ENCODE results near the gene ATG16L1. TPM values are rescaled to one million over a fixed set of nuclear protein-coding genes. Genes with fewer than 3 reads are reported as not detected.

ATG16L1 gene
- total RNA-seq, 1 experiment from 2014 or later: 26.4 TPM

- intact Hi-C loops (cut with micrococcal nuclease): no loop called here
- Mint-ChIP-seq H3K27ac (ENCODE audit: low read depth, unreplicated experiment) (peak overlapping the region; percentile 32), H3K4me1 (ENCODE audit: insufficient read depth, unreplicated experiment) (peaks cover 8% of the 10 kb centered on the region), H3K27me3 (ENCODE audit: insufficient read depth, unreplicated experiment) (no peaks in the 10 kb centered on the region), H3K36me3 (ENCODE audit: insufficient read depth, unreplicated experiment) (peaks cover 68% of the 10 kb centered on the region), H3K4me3 (ENCODE audit: unreplicated experiment) (no peak overlapping the region), H3K9me3 (ENCODE audit: unreplicated experiment) (no peaks in the 10 kb centered on the region)
- CTCF ChIA-PET: interaction anchor here (1.7 kb wide), 1 partner anchor 9 kb away, joined by 4 read pairs; no protein-coding TSS in a partner anchor
- POLR2A ChIA-PET: no interaction called here
- TF ChIP-seq, protein P1, sequence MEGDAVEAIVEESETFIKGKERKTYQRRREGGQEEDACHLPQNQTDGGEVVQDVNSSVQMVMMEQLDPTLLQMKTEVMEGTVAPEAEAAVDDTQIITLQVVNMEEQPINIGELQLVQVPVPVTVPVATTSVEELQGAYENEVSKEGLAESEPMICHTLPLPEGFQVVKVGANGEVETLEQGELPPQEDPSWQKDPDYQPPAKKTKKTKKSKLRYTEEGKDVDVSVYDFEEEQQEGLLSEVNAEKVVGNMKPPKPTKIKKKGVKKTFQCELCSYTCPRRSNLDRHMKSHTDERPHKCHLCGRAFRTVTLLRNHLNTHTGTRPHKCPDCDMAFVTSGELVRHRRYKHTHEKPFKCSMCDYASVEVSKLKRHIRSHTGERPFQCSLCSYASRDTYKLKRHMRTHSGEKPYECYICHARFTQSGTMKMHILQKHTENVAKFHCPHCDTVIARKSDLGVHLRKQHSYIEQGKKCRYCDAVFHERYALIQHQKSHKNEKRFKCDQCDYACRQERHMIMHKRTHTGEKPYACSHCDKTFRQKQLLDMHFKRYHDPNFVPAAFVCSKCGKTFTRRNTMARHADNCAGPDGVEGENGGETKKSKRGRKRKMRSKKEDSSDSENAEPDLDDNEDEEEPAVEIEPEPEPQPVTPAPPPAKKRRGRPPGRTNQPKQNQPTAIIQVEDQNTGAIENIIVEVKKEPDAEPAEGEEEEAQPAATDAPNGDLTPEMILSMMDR (IDR thresholded peaks at IDR 0.05; ENCODE audit: unreplicated experiment): no peak
- no peak for DNase-seq (ENCODE audit: unreplicated experiment)
- no TSS peak for BruUV-seq (replicated peaks)
Measured at GRCh38 chr2:233259730-233260129, 8.3 kb downstream of the ATG16L1 start.

- POLR2A ChIA-PET: no interaction called here
- DNase-seq (ENCODE audit: unreplicated experiment): no peak
- intact Hi-C loops (cut with micrococcal nuclease): no loop called here
- H3K27ac Mint-ChIP-seq (ENCODE audit: low read depth, unreplicated experiment): no peak overlapping the region
- CTCF ChIA-PET: interaction anchor here (0.5 to 2.0 kb wide), 4 partner anchors 9 to 46 kb away, joined by 3 to 10 read pairs (median 4); partner anchors contain the start of gene ATG16L1
- H3K4me1 Mint-ChIP-seq (ENCODE audit: insufficient read depth, unreplicated experiment): peaks cover 2% of the 10 kb centered on the region
- H3K27me3 Mint-ChIP-seq (ENCODE audit: insufficient read depth, unreplicated experiment): no peaks in the 10 kb centered on the region
- BruUV-seq (replicated peaks): no TSS peak
- H3K4me3 Mint-ChIP-seq (ENCODE audit: unreplicated experiment): no peak overlapping the region
- no peaks in the 10 kb centered on the region for H3K9me3 Mint-ChIP-seq (ENCODE audit: unreplicated experiment)
- H3K36me3 Mint-ChIP-seq (ENCODE audit: insufficient read depth, unreplicated experiment): peaks cover 75% of the 10 kb centered on the region
- TF ChIP-seq, protein P1 (IDR thresholded peaks at IDR 0.05; ENCODE audit: unreplicated experiment): no peak
Measured at GRCh38 chr2:233260661-233261060, 9.2 kb downstream of the ATG16L1 start.

- no TSS peak for BruUV-seq (replicated peaks)
- TF ChIP-seq, protein P1 (IDR thresholded peaks at IDR 0.05; ENCODE audit: unreplicated experiment): no peak
- peak overlapping the region; percentile 14 for H3K27ac Mint-ChIP-seq (ENCODE audit: low read depth, unreplicated experiment)
- no peak overlapping the region for H3K4me3 Mint-ChIP-seq (ENCODE audit: unreplicated experiment)
- ChIA-PET CTCF (interaction anchor here (0.6 to 2.0 kb wide), 5 partner anchors 10 to 655 kb away, joined by 3 to 10 read pairs (median 4); partner anchors contain the start of genes ATG16L1 and TRPM8), POLR2A (interaction anchor here (1.1 kb wide), 1 partner anchor 10 kb away, joined by 3 read pairs; the partner anchor contains the start of gene ATG16L1)
- H3K36me3 Mint-ChIP-seq (ENCODE audit: insufficient read depth, unreplicated experiment): peaks cover 79% of the 10 kb centered on the region
- intact Hi-C loops (cut with micrococcal nuclease): no loop called here
- H3K9me3 Mint-ChIP-seq (ENCODE audit: unreplicated experiment): no peaks in the 10 kb centered on the region
- no peaks in the 10 kb centered on the region for H3K4me1 Mint-ChIP-seq (ENCODE audit: insufficient read depth, unreplicated experiment)
- DNase-seq (ENCODE audit: unreplicated experiment): no peak
- no peaks in the 10 kb centered on the region for H3K27me3 Mint-ChIP-seq (ENCODE audit: insufficient read depth, unreplicated experiment)
Measured at GRCh38 chr2:233261819-233262555, 10.5 kb downstream of the ATG16L1 start.

GRCh38 chr2:233262562-233262961, 11.1 kb downstream of the ATG16L1 start:
- CTCF ChIA-PET: interaction anchor here (0.6 to 2.0 kb wide), 4 partner anchors 9 to 408 kb away, joined by 3 to 10 read pairs (median 4); partner anchors contain the start of gene ATG16L1
- BruUV-seq (replicated peaks): no TSS peak

More at GRCh38 chr2:233262562-233262961, 11.1 kb downstream of the ATG16L1 start:
- no peaks in the 10 kb centered on the region for H3K9me3 Mint-ChIP-seq (ENCODE audit: unreplicated experiment)
- H3K4me1 Mint-ChIP-seq (ENCODE audit: insufficient read depth, unreplicated experiment): no peaks in the 10 kb centered on the region
- intact Hi-C loops (cut with micrococcal nuclease): no loop called here
- H3K27ac Mint-ChIP-seq (ENCODE audit: low read depth, unreplicated experiment): no peak overlapping the region
- peaks cover 79% of the 10 kb centered on the region for H3K36me3 Mint-ChIP-seq (ENCODE audit: insufficient read depth, unreplicated experiment)
- DNase-seq (ENCODE audit: unreplicated experiment): no peak
- no peaks in the 10 kb centered on the region for H3K27me3 Mint-ChIP-seq (ENCODE audit: insufficient read depth, unreplicated experiment)
- no peak overlapping the region for H3K4me3 Mint-ChIP-seq (ENCODE audit: unreplicated experiment)
- POLR2A ChIA-PET: interaction anchor here (0.7 kb wide), 1 partner anchor 51 kb away, joined by 3 read pairs; no protein-coding TSS in a partner anchor
- TF ChIP-seq, protein P1 (IDR thresholded peaks at IDR 0.05; ENCODE audit: unreplicated experiment): no peak

All from MCF 10A (cell line).